ENCODE measurements around the gene HHAT. TPM values are rescaled to one million over a fixed set of nuclear protein-coding genes. Genes with fewer than 3 reads are reported as not detected.
"Not testable (repeated sequence)": the region's sequence is repeated elsewhere in the genome, so short reads cannot be mapped to it uniquely, and the experiment has no call there.

HHAT gene
- total RNA-seq, 2 experiments from 2014 or later: 0.99 to 1.4 TPM

- intact Hi-C loops (cut with micrococcal nuclease): loop anchor here (1.0 to 10.0 kb wide), 3 partner anchors 26 to 735 kb away; partner anchors contain the start of gene KCNH1
- peak; percentile 77 for ATAC-seq
- Mint-ChIP-seq H3K4me3 (peak overlapping the region; percentile 38), H3K9me3 (no peaks in the 10 kb centered on the region), H3K4me1 (ENCODE audit: low read depth) (peaks cover 42% of the 10 kb centered on the region), H3K36me3 (ENCODE audit: low read depth) (peaks cover 6% of the 10 kb centered on the region), H3K27me3 (peaks cover 2% of the 10 kb centered on the region), H3K27ac (peak overlapping the region; percentile 91)
- DNase-seq: peak; percentile 85
- TF ChIP-seq CTCF (IDR thresholded peaks at IDR 0.05): peak; percentile 78
- POLR2A ChIA-PET: interaction anchor here (0.6 to 5.5 kb wide), 9 partner anchors 9 to 538 kb away, joined by 3 to 78 read pairs (median 4); no protein-coding TSS in a partner anchor
- CTCF ChIA-PET: interaction anchor here (0.7 to 12.9 kb wide), 32 partner anchors 9 to 1102 kb away, joined by 3 to 114 read pairs (median 4); partner anchors contain the start of genes KCNH1 and TRAF5
Measured at GRCh38 chr1:210400043-210400840, 71.5 kb downstream of the HHAT start.

- H3K27ac Mint-ChIP-seq: no peak overlapping the region
- H3K27me3 Mint-ChIP-seq: no peaks in the 10 kb centered on the region
- H3K4me3 Mint-ChIP-seq: no peak overlapping the region
- CTCF ChIA-PET: interaction anchor here (0.6 to 12.9 kb wide), 11 partner anchors 9 to 732 kb away, joined by 3 to 114 read pairs (median 4); partner anchors contain the start of gene KCNH1
- DNase-seq (no peak), ATAC-seq (no peak)
- intact Hi-C loops (cut with micrococcal nuclease): loop anchor here (10.0 kb wide), 1 partner anchor 732 kb away; the partner anchor contains the start of gene KCNH1
- TF ChIP-seq CTCF (IDR thresholded peaks at IDR 0.05): no peak
- no peaks in the 10 kb centered on the region for H3K9me3 Mint-ChIP-seq
- H3K36me3 Mint-ChIP-seq (ENCODE audit: low read depth): peaks cover 2% of the 10 kb centered on the region
- peaks cover 32% of the 10 kb centered on the region for H3K4me1 Mint-ChIP-seq (ENCODE audit: low read depth)
- POLR2A ChIA-PET: interaction anchor here (5.5 kb wide), 1 partner anchor 28 kb away, joined by 78 read pairs; no protein-coding TSS in a partner anchor
Measured at GRCh38 chr1:210402560-210402959, 73.9 kb downstream of the HHAT start.

GRCh38 chr1:210405316-210405715 lies 76.6 kb downstream of the HHAT start:
- Mint-ChIP-seq H3K36me3 (ENCODE audit: low read depth) (no peaks in the 10 kb centered on the region), H3K4me3 (no peak overlapping the region), H3K9me3 (no peaks in the 10 kb centered on the region), H3K27me3 (no peaks in the 10 kb centered on the region), H3K27ac (no peak overlapping the region), H3K4me1 (ENCODE audit: low read depth) (peaks cover 6% of the 10 kb centered on the region)
- no peak for TF ChIP-seq CTCF (IDR thresholded peaks at IDR 0.05)
- ChIA-PET CTCF (interaction anchor here (1.0 to 12.9 kb wide), 6 partner anchors 8 to 729 kb away, joined by 3 to 114 read pairs (median 29); partner anchors contain the start of gene KCNH1), POLR2A (no interaction called here)
- no peak for DNase-seq
- intact Hi-C loops (cut with micrococcal nuclease): loop anchor here (5.0 to 10.0 kb wide), 2 partner anchors 177 to 729 kb away; partner anchors contain the start of gene KCNH1
- ATAC-seq: no peak

- H3K27me3 Mint-ChIP-seq; DNase-seq; H3K4me1 Mint-ChIP-seq (ENCODE audit: low read depth); ATAC-seq; H3K36me3 Mint-ChIP-seq (ENCODE audit: low read depth); H3K9me3 Mint-ChIP-seq; H3K4me3 Mint-ChIP-seq; H3K27ac Mint-ChIP-seq: not testable (repeated sequence)
- intact Hi-C loops (cut with micrococcal nuclease): loop anchor here (5.0 to 10.0 kb wide), 2 partner anchors 176 to 728 kb away; partner anchors contain the start of gene KCNH1
- POLR2A ChIA-PET: interaction anchor here (0.7 to 1.3 kb wide), 2 partner anchors 32 to 1107 kb away, joined by 3 to 6 read pairs; no protein-coding TSS in a partner anchor
- CTCF ChIA-PET: interaction anchor here (0.6 to 12.9 kb wide), 21 partner anchors 10 to 1010 kb away, joined by 3 to 114 read pairs (median 4); partner anchors contain the start of gene KCNH1
Measured at GRCh38 chr1:210406341-210406740, 77.6 kb downstream of the HHAT start.

- DNase-seq: peak; percentile 87
- intact Hi-C loops (cut with micrococcal nuclease): loop anchor here (5.0 to 10.0 kb wide), 2 partner anchors 175 to 727 kb away; partner anchors contain the start of gene KCNH1
- Mint-ChIP-seq H3K4me3 (no peak overlapping the region), H3K36me3 (ENCODE audit: low read depth) (no peaks in the 10 kb centered on the region), H3K27ac (no peak overlapping the region), H3K9me3 (no peaks in the 10 kb centered on the region), H3K4me1 (ENCODE audit: low read depth) (peaks cover 2% of the 10 kb centered on the region), H3K27me3 (no peaks in the 10 kb centered on the region)
- ChIA-PET POLR2A (interaction anchor here (0.7 to 1.3 kb wide), 2 partner anchors 33 to 1106 kb away, joined by 3 to 6 read pairs; no protein-coding TSS in a partner anchor), CTCF (interaction anchor here (0.6 to 12.9 kb wide), 28 partner anchors 9 to 1107 kb away, joined by 3 to 114 read pairs (median 4); partner anchors contain the start of gene KCNH1)
- TF ChIP-seq CTCF (IDR thresholded peaks at IDR 0.05): peak; percentile 91
- ATAC-seq: peak; percentile 70
Measured at GRCh38 chr1:210407207-210407886, 78.6 kb downstream of the HHAT start.
